Peyer's patch (tissue), 4 donors: ENCODE results near the gene BCAS3.

ENCODE experiments used
- CTCF ChIP-seq, 6 experiments: fragments of 450-650 bp in 4 of 6; fragments of 200-600 bp in 2 of 6; sonication (generic) in 1 of 6; IDR thresholded peaks; one replicate each; pipeline ENCODE4 v1.5.1; 2017 to 2019; ENCODE audit warnings: antibody characterized with exemption in 6 of 6, mild to moderate bottlenecking in 3 of 6, moderate library complexity in 1 of 6
- POLR2A ChIP-seq, 2 donors: fragments of 450-650 bp; IDR thresholded peaks; one replicate each; pipeline ENCODE4 v1.5.1; 2017; ENCODE audit warnings: antibody characterized with exemption in 2 of 2, mild to moderate bottlenecking in 2 of 2, moderate library complexity in 2 of 2

- TF ChIP-seq POLR2A (IDR thresholded peaks at IDR 0.05) (no peak), CTCF (IDR thresholded peaks at IDR 0.05) (peak in 1 of 6 experiments; percentile 29)
Observed at GRCh38 chr17:61000911-61001310, 323.3 kb downstream of the BCAS3 start.
